Stimulated activated CD4-positive, alpha-beta T cell treated with anti-CD3 and anti-CD28 coated beads, Interleukin-12 subunit alpha, Interleukin-12 subunit beta, amount 100 ng/mL, for 48 hours (primary cell): Measurements from ENCODE around the gene LONP1.
"Not testable (repeated sequence)": the region's sequence is repeated elsewhere in the genome, so short reads cannot be mapped to it uniquely, and the experiment has no call there.

Experiments used
- DNase-seq, 3 donors: peaks; one replicate each; pipeline ENCODE4 v3.0.0-alpha.2; 2020; ENCODE audit warnings: low read depth in 2 of 3, low spot score in 1 of 3

LONP1 gene

DNA sequence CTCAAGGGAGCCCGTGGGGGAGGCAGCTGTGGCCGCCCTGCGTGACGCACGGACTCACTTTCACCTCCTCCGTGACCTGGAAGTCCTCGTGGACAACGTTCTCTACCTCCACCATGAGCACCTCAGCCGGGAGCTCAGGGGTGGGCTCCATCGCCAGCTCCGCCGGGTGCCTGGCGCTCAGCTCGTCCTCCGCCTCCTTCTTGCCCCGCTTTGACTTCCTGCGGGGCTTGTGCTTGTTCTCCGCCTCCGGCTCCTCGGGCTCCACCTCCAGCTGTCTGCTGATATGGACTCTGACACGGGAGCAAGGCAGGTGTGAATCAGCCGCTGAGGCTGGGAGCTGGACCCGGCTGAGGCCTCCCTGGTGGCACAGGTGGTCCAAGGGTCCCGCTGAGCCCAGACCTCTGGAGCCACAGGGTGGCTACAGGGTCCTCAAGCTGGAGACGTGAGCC is 8.2 kb downstream of the LONP1 start:
- DNase-seq: no peak

DNA sequence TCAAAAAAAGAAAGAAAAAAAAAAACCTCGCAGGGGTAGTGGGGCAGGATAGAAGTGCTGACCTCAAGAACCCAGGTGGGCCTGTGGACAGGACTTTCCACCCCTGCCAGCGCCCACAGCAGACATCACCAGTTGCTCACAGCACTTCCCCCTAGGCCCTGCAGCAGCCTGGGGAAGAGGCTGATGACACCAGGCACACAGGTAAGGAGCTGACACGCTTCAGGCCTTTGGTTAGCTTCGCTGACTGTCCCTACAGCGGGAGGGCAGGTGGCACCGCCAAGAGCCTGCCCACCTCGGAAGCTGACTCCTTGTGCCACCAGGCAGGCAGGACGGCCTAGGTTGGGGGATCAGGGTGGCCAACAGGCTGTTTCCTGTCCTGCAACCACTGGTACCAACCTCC is 8.9 kb downstream of the LONP1 start:
- DNase-seq: no peak

DNA sequence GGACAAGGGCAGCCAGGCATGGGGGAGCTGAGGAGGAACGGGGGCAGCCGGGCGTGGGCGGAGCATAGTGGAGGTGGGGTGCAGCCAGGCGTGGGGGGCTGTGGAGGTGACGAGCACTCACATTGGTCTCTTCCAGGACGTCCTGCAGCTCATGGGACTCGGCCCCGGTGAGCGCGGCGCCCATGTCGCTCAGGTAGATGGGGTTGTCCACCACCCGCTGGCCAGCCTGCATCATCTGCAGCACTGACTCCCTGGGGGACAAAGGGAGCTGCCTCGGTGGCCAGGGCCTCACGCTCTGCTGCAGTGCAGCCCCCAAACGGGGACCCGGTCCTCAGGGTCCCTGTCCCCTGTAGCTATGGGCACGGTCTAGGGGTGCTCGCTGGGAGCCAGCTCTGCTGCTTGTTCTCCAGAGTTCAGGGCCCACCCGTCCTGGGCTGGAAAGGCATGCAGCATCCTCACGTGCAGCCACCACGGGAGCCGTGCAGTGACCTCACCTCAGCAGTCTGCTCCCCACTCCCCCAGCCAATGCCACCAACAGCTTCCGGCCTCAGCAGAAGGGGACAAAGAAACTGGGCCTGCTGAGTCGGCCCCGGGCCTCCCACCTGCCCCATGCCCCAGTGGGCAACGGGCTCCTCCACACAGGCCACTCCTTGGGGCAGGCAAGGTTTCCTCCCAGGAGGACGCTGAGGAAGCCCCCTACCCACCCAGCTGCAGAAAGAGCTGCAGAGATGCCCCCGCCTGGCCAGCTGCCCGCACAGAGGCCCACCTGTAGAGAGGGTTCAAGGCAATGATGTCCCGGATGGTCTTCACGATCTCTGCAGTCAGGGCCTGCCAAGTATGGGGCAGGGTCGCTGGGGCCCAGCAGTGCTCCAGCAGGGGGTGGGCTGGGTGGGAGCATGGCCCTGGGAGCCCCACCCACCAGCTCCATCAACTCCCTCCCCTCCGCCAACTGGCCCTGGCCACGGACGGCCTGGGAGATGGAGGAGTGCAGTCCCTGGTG is 12.1 kb downstream of the LONP1 start:
- no peak for DNase-seq

DNA sequence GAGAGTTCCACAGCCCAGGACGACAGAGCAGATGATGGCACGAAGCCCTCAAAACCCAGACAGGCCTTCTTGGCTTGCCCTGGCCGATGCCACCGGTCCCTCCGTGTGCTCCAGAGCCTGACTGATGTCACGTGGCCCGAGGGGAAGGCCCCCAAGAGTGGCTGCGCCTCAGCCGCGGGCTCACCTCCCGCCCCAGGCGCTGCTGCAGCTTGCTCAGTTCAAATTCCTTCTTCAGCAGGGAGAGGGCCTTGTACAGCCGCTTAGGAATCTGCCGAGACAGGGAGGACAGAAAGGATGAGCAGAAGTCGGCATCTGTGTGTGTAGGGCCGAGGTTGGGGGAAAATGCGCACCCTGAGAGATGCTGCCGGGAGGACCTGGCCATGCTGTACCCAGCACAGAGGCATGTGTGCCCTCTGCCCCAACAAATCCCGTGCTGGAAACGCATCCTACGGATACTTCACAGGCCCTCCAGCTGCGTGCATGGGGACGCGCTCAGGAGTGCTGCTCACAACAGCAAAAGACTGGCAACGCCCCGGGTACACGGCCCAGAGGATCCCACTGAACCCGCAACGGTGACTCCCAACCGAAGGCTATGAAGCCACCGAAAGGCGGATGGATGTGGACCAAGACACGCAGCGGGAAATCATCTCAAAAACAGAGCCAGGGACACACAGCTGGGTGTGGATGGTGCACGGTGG is 12.9 kb downstream of the LONP1 start:
- DNase-seq: no peak

DNA sequence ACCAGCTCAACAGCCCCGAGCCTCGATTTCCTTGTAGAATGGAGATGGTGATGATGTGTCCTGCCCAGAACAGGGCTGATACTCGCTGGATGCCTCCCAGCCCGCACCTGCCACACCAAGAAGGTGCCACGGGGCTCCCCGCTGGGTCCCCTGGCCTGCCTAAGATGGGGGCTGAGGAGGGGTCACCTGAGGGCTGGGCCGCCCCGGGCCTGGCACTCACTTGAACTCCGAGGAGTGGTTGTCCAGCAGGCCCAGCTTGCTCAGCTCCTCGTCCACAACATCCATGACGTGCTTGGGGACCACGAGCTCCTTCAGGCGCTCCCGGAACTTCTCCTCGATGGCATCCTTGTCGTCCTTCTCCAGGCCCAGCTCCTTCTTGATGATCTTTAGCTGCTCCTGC is 14.4 kb downstream of the LONP1 start:
- DNase-seq: no peak

DNA sequence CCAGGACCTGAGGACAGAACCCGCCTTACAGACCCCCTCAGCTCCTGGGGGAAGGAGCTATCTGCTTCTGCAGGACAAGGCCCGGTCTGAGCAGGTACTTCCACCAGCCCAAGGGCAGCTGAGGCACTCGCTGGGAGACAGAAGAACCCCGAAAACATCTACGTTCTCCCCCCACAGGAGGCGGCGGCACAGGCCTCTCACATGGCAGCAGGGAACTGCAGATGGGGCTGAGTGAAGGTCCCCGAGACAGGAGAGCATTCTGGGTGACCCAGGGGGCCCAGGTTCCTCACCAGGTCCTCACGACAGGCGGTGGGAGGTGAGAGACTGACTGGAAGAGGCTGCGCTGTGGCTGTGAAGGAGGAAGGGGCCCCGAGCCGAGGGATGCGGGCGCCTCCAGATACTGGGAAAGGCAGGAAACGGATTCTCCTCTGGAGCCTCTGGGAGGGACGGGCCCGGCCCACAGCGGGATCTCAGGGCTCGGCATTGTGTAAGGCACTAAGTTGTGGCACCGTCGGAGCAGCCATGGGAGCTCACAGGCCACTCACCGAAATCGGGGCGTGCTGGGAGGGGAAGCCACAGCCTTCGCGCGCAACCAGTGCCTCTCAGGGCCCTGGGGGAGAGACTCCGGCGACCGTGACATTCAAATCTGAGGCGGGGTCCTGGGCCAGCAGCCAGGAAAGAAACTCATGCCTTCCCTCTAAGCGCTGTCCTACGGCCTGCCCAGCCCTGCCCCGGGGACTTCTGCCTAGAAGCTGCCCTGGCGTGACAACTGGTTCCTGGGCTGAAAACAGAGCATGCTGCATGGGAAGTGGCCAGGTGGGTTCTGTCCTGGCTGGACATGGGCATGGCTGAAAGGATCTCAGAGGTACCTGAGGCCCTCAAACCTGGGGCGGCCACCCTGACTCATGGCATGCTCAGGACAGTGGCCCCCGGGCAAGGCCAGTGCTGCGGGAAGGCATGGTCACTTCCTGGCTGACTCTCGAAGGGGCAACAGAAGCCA is 15.8 kb downstream of the LONP1 start:
- DNase-seq: no peak

DNA sequence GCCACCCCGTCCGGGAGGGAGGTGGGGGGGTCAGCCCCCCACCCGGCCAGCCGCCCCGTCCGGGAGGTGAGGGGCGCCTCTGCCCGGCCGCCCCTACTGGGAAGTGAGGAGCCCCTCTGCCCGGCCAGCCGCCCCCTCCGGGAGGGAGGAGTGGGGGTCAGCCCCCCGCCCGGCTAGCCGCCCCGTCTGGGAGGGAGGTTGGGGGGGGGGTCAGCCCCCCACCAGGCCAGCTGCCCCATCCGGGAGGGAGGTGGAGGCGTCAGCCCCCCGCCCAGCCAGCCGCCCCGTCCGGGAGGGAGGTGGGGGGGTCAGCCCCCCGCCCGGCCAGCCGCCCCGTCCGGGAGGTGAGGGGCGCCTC is 17.9 kb downstream of the LONP1 start:
- DNase-seq: not testable (repeated sequence)

DNA sequence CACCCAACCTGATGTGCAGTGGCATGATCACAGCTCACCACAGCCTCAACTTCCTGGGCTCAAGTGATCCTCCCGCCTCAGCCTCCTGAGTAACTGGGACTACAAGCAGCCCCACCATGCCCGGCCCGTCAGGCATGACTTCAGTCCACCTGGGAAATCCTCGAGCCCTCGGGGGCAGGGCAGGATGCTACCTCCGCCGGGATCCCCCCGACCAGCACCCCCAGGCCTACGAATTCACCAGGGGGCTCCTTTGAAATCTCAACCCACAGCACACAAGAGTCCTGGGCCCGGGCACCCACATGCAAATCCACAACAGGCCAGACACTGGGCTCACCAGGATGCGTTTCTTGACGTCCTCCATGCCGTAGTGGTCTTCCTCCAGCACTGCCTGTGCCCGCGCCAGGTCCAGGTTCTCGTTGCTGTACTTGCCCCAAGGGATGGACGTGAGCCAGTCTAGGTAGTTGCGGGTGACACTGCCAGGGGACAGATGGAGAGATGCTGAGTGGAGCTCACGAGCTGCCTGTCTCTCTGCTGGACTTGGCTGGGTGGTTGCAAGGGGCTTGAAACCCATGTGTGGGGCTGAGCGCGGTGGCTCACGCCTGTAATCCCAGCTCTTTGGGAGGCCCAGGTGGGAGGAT is 19.4 kb downstream of the LONP1 start:
- DNase-seq: no peak

DNA sequence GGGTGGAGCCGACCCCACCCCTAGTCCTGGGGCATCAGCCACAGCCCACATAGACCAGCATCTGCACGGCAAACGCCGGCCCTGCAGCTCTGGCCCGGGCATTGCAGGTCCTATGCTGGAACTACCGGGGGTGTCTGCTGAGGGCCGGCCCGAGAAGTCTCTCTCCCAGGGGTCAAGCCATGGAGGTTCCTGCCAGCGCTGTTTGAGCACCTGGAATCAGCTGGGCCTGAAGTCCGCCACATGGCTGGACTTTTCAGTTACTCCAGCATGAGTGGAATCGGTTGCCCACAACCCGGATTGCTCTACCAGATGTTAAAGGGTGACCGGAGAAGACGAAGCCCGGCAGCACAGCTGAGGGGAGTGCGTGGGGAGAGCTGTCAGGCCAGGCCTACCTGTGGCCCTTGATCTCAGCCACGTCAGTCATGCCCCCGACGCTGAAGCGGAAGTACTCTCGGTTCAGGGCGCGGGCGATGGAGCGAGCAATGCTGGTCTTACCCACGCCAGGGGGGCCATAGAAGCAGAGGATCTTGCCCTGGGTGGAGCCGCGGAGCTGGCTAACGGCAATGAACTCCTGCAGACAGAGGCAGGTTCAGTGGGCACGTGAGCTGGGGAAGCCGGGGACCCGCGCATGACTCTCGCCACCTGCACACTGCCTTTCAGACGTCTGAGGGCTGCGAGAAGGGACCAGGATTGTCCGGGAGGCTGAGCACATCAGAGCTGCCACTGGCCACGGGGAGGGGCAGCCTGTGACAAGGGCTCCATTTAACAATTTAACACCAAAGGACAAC is 21.1 kb downstream of the LONP1 start:
- no peak for DNase-seq

DNA sequence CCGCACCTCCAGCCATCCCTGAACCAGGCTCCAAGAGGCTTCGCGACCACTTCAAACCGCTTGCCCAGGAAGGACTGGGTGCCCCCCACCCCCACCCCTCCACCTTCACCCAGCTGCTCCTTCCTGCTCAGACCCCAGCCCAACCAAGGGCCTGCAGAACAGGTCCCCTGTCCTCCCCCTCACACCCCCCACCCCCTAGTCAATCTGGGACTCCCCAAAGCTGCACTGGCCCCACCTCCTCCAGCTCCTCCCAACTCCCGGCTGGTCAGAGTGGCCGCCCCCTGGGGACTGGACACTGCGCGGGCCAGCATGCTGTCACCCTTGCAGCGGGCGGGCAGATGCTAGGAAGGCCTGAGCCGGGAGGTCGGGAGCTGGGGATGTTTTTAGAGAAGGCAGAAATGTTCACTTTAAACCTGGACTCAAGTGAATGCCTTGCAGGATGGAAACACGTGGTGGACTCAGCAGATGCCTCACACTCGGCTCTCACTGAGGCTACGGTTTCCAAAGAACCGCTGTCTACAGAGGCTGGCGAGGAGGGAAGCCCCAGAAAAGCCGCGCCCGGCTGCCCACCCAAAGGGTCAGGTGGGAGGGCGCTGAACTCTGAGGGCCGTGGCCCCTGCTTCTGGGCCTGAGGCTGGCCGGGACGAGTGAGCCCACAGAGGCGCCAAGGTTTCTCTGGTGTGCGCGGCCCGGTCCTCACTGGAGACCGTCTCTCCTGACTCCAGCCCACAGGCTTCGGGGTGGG is 21.9 kb downstream of the LONP1 start:
- DNase-seq: no peak

DNA sequence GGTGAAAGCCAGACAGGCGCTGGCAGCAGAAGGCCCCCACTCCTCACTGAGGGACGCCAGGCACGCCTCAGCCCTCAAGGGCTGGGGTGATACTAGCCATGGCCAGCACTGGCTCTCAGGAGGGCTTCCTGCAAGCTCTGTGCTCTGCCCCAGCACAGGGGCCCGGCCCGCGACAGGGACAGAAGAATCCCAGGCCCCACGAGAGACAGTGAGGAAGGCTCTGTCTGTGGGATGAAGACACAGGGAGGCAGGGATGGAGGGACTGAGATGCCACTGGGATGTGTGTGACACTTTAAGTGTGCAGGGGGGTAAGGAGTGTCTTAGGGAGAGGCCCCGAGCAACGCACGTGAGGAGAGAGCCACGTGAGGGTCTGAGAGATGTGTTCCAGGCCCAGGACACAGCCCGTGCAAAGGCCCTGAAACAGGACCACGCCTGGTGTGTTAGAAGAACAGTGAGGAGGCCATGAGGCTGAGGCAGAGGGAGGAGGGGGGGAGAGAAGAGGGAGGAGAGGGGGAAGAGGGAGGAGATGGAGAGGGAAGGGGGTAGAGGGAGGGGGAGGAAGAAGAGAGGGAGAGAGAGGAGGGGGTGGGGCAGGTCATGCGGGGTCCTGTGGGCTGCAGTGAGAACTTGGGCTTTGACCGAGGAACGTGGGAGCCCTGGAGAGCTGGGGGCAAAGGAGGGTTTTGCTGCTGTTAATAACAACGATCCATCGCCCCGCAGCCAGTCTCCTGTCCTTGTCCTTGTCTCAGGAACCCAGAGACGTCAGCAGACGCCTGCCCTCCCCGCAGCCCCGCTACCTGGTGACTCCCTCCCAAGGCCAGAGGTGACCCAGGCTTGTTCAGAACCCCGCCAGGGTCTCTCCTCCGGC is 22.7 kb downstream of the LONP1 start:
- DNase-seq: no peak

DNA sequence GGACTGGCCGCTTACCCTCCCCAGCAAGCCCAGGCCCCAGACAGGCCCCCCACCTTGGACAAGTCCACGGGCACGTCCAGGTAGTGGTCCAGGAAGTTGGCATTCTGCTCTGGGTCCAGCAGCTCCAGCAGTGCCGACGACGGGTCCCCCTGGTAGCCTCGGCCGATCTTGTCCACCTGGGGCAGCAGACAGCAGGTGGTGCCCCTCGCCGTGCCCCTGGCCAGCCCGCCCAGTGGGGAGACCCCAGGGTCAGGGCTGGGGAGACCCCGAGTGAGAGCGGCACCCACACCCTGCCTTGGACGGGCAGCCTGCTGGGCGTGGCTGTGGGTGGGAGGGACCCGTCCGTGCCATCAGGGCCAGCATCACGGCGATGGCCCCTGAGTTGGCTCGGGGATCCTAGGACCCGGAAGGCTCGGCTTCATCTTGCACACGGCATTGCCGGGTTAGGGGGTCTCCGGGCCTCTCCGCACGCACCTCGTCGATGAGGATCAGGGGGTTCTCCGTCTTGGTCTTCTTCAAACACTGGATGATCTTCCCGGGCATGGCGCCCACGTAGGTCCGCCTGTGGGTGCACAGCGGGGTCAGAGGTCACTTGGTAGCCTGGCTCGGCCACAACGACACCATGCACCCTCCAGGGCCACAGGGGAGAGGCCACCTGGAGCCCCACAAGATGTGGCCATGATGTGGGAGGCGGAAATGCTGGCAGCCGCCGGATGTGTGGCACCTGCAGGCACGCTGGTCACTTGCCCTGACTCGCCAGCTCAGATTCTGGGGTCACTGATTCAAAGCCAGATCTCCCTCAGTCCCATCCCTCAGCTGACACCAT is 23.5 kb downstream of the LONP1 start:
- no peak for DNase-seq

DNA sequence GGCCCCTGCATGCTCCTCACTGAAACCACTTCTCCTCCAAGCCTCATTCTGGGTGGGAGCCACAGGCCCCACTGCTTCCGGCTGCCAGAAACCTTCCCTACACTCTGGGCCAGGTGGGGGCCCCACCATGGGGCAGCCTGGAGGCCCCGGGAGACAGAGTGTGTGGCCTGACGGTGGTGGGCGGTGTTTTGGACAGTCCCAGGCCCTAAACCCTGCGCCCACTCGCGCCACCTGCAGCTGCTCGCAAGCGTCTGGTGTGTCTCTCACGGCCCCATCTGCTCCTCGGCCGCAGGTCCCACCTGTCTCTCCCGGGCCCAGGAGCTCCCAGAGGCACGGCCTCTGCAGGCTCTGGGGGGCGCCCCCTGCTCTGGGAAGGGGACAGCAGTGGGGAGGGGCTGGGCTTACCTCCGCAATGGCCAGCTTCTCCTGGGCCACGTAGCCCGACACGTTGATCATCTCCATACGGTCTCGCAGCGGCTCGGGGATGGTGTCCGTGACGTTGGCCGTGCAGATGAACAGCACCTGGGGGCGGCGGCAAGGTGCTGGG is 24.2 kb downstream of the LONP1 start:
- no peak for DNase-seq

DNA sequence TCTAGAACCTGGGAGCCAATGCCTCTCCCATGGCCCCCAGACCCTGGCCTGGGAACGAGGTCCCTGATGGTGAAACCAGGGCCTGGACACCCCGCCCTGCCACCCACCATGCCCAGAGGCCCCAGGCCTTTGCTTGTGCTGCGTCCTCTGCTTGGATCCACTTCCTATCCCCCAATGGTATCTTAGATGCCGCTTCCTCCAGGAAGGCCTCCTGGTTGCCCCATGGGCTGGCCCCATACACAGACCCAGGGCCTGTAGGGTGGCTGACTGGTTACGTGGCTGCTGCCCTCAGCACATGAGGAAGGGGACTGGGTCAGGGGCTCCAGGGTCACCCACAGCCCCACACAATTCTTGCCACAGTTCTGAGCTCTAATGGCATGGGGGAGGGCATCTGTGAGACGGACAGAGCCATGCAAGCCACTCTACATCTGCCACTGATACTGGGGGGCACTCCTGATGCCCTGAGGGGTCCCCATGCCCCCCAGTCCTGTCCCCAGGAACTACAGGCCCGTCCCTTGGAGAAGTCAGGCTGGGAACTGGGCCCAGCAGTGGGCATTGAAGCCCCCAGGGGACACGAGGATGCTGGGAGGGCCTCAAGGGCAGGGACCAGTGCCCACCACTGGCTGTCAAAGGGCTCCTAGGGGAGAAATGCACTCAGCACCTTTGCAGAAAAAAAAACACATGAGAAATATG is 24.8 kb downstream of the LONP1 start:
- no peak for DNase-seq

DNA sequence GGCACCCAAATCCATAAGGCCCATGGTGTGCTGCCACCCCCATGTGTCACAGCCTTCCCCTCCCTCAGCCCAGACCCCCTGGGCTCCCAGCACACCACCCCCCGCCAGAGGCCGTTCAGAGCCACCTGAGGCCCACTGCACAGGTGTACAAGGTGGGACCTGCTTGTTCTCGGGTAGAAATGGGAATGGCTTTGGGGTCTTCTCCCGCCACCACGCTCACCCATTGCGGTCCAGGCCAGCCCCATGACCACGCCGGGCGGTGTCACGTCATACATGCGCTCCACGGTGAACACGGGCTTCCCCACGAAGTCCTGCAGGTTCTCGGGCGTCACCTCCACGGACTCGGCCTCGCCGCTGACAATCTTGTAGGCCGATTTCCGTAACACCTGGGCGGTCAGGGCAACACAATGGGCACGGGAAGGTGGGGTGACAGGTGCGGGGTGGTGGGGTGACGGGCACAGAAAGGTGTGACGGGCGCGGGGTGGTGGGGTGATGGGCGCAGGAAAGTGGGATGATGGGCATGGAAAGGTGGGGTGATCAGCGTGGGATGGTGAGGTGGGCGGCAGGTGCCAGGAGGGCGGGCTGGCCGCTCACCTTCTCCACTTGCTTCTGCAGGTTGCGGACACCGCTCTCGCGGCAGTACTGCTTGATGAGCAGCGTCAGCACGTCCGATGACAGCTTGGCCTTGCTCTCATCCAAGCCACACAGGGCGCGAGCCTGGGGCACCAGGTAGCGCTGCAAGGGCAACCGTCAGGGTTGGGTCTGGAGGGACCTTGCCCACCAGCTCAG is 25.6 kb downstream of the LONP1 start:
- DNase-seq: no peak
